NCI-H524 treated with DMSO at 0.1 percent for 48 hours (cell line): ENCODE results near the gene TASP1.

ENCODE experiments used
- DNase-seq: peaks from one replicate; lab custom pipeline; 2025; lab: John Stamatoyannopoulos, UW

The TASP1 gene

GRCh38 chr20:13567663-13568062, 71.1 kb downstream of the TASP1 start:
- DNase-seq = no peak

GRCh38 chr20:13563854-13564253, 74.9 kb downstream of the TASP1 start:
- no peak for DNase-seq

- DNase-seq = no peak
Observed at GRCh38 chr20:13554706-13555105, 84.0 kb downstream of the TASP1 start.

- no peak for DNase-seq
Observed at GRCh38 chr20:13554076-13554475, 84.7 kb downstream of the TASP1 start.

GRCh38 chr20:13552061-13552460, 86.7 kb downstream of the TASP1 start:
- DNase-seq = no peak

GRCh38 chr20:13549451-13549850, 89.3 kb downstream of the TASP1 start:
- no peak for DNase-seq

GRCh38 chr20:13546497-13547131, 92.1 kb downstream of the TASP1 start:
- no peak for DNase-seq

- DNase-seq = no peak
Observed at GRCh38 chr20:13545790-13546189, 92.9 kb downstream of the TASP1 start.

GRCh38 chr20:13543783-13544182, 94.9 kb downstream of the TASP1 start:
- no peak for DNase-seq

GRCh38 chr20:13535627-13536026, 103.1 kb downstream of the TASP1 start:
- no peak for DNase-seq

- DNase-seq = no peak
Observed at GRCh38 chr20:13533946-13534345, 104.8 kb downstream of the TASP1 start.

GRCh38 chr20:13530146-13530545, 108.6 kb downstream of the TASP1 start:
- no peak for DNase-seq

GRCh38 chr20:13526551-13526950, 112.2 kb downstream of the TASP1 start:
- no peak for DNase-seq

- DNase-seq = no peak
Observed at GRCh38 chr20:13525225-13525940, 113.3 kb downstream of the TASP1 start.

GRCh38 chr20:13524339-13524738, 114.4 kb downstream of the TASP1 start:
- no peak for DNase-seq

- no peak for DNase-seq
Observed at GRCh38 chr20:13517831-13518230, 120.9 kb downstream of the TASP1 start.

- no peak for DNase-seq
Observed at GRCh38 chr20:13515796-13516558, 122.8 kb downstream of the TASP1 start.

GRCh38 chr20:13515291-13515690, 123.4 kb downstream of the TASP1 start:
- no peak for DNase-seq

GRCh38 chr20:13510837-13511488, 127.8 kb downstream of the TASP1 start:
- no peak for DNase-seq

- no peak for DNase-seq
Observed at GRCh38 chr20:13507646-13508045, 131.1 kb downstream of the TASP1 start.

- no peak for DNase-seq
Observed at GRCh38 chr20:13501500-13501899, 137.2 kb downstream of the TASP1 start.

- no peak for DNase-seq
Observed at GRCh38 chr20:13494019-13494418, 144.7 kb downstream of the TASP1 start.

- no peak for DNase-seq
Observed at GRCh38 chr20:13493143-13493542, 145.6 kb downstream of the TASP1 start.
